Measurements from ENCODE around the gene IL4I1.

Gene IL4I1

DNA sequence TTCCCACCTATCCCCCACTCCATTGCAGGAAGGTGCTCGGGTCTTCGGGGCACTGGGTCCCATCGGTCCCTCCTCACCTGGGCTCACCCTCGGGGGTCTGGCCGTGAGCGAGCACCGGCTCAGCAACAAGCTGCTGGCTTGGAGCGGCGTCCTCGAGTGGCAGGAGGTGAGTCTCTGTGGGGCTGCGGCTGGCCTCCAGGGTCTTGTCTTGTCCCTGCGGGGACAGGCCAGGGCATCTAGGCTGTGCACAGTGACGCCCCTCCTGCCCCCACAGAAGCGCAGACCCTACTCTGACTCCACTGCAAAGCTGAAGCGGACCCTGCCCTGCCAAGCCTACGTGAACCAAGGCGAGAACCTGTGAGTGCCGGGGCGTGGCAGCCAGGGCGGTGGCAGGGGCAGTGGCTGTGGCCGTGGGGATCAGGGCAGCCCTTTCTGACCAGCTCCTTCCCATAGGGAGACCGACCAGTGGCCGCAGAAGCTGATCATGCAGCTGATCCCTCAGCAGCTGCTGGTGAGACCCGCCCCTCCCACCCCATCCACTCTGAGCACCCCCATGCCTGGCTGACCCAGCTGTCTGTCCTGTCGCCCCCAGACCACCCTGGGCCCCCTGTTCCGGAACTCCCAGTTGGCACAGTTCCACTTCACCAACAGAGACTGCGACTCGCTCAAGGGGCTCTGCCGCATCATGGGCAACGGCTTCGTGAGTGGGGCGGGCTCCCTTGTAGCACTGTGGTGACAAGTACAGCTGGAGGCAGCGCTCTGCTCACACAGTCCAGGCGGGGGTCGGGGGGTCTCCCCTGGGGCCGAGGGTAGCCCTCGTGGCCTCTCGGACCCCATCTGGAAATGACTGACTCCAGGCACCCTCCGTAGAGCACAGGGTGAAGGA lies 42.1 kb downstream of the IL4I1 start:
- no peaks in the 10 kb centered on the region for H3K27me3 ChIP-seq
- no peak overlapping the region for H3K4me3 ChIP-seq (ENCODE audit: low read depth, low read length)
- 0 out of 2 replicates have a peak, but pooled peaks cover 2% of the 10 kb centered on the region for H3K4me1 ChIP-seq
- H3K9me3 ChIP-seq = no peaks in the 10 kb centered on the region
- TF ChIP-seq, protein P1, sequence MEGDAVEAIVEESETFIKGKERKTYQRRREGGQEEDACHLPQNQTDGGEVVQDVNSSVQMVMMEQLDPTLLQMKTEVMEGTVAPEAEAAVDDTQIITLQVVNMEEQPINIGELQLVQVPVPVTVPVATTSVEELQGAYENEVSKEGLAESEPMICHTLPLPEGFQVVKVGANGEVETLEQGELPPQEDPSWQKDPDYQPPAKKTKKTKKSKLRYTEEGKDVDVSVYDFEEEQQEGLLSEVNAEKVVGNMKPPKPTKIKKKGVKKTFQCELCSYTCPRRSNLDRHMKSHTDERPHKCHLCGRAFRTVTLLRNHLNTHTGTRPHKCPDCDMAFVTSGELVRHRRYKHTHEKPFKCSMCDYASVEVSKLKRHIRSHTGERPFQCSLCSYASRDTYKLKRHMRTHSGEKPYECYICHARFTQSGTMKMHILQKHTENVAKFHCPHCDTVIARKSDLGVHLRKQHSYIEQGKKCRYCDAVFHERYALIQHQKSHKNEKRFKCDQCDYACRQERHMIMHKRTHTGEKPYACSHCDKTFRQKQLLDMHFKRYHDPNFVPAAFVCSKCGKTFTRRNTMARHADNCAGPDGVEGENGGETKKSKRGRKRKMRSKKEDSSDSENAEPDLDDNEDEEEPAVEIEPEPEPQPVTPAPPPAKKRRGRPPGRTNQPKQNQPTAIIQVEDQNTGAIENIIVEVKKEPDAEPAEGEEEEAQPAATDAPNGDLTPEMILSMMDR (IDR thresholded peaks at IDR 0.05; ENCODE audit: low read depth, low read length) = no peak
- H3K36me3 ChIP-seq = peaks cover 49% of the 10 kb centered on the region
- no peak for DNase-seq

DNA sequence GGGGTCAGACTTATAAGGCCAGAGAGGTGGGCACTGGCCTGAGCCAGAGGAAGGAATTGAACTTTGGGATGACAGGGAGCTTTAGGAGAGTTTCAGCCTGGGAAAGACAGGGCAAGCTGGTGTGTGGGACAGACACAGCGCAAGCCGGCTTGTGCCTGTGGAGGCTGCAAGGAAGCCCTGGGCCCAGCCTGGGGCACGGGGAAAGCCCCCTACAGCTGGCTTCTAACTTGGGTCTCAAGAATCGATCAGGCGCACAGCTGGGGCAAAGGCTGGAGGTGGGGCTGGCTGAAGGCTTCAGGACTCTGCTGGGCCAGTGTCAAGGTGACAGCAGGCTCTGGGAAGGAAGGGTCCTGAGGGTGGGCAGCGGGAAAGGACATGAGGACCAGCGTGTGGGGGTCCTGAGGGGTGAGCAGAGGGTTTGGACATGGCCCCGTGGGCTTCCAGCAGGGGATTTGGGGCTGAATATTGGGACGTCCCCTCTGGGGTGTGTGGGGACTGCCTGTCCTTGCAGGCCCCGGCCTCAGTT lies 42.8 kb downstream of the IL4I1 start:
- Histone ChIP-seq H3K27me3 (no peaks in the 10 kb centered on the region), H3K36me3 (peaks cover 42% of the 10 kb centered on the region), H3K4me1 (0 out of 2 replicates have a peak, but pooled peaks cover 2% of the 10 kb centered on the region), H3K9me3 (no peaks in the 10 kb centered on the region), H3K4me3 (ENCODE audit: low read depth, low read length) (no peak overlapping the region)
- TF ChIP-seq, protein P1 (IDR thresholded peaks at IDR 0.05; ENCODE audit: low read depth, low read length) = no peak
- no peak for DNase-seq

DNA sequence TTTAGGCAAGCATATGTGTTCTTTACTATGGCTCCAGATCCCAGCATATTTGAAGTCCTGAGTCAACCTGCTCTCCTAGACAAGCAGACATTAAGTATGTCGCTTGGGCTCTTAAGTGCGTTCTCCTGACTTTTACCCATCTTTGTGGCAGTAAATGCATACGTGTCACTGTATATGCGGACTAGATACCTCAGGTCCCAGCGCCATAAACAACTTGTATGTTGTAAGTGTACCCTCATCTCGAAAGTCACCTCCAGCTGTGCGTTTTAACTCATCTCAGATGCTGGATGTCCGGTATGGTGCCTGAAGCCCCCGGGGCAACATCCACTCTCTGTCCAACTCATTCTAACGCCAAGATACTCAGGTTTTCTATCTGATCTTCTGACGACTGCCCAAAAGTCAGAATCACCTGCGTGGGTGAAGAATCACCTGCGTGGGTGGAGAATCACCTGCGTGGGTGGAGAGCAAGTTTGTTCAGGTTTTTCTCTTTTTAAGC lies 44.0 kb downstream of the IL4I1 start:
- Histone ChIP-seq H3K4me3 (ENCODE audit: low read depth, low read length) (peak overlapping the region; percentile 90), H3K9me3 (no peaks in the 10 kb centered on the region), H3K36me3 (peaks cover 30% of the 10 kb centered on the region), H3K4me1 (0 out of 2 replicates have a peak, but pooled peaks cover 2% of the 10 kb centered on the region), H3K27me3 (no peaks in the 10 kb centered on the region)
- DNase-seq = no peak
- TF ChIP-seq, protein P1 (IDR thresholded peaks at IDR 0.05; ENCODE audit: low read depth, low read length) = no peak

DNA sequence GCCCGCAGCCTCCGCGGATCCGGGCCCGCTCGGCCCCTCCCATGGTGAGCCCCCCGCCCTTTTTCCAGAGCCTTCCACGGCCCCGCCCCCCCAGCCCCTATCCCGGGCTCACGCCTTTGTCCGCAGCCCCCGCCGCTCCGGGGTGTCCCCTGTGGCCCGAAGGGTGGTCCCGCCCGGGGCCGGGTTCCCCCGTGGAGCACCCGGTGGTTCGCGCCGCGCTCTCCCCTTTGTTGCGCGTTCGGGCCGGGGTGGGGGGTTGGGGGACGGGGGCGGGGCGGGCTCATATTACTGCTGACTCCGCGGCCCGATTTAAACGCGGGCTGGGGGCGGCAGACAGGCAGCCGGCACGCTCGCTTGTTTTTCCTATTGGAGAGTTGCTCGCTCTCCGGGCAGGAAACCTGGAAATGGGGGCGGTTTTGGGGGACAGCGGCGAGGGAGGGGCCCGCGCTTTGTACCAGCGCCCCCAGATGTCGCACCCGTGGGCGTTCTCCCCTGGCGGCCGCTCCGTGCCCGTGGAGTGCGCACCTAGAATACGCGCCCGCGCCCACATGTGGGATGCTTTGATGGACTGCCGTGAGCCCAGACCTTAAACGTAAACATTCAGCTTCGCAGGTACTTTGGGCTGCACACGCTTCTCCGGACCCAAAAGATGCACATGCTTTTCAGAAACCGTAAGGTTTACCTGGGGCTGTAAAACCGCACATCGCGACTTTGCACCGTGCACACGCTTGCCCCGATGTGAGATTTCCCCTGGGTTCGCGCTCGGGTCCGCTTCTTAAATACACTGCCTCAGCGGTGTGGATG lies 45.0 kb downstream of the IL4I1 start:
- no peaks in the 10 kb centered on the region for H3K27me3 ChIP-seq
- DNase-seq = no peak
- H3K9me3 ChIP-seq = no peaks in the 10 kb centered on the region
- peak overlapping the region; percentile 90 for H3K4me3 ChIP-seq (ENCODE audit: low read depth, low read length)
- peaks cover 19% of the 10 kb centered on the region for H3K36me3 ChIP-seq
- 0 out of 2 replicates have a peak, but pooled peaks cover 2% of the 10 kb centered on the region for H3K4me1 ChIP-seq
- TF ChIP-seq, protein P1 (IDR thresholded peaks at IDR 0.05; ENCODE audit: low read depth, low read length) = no peak

DNA sequence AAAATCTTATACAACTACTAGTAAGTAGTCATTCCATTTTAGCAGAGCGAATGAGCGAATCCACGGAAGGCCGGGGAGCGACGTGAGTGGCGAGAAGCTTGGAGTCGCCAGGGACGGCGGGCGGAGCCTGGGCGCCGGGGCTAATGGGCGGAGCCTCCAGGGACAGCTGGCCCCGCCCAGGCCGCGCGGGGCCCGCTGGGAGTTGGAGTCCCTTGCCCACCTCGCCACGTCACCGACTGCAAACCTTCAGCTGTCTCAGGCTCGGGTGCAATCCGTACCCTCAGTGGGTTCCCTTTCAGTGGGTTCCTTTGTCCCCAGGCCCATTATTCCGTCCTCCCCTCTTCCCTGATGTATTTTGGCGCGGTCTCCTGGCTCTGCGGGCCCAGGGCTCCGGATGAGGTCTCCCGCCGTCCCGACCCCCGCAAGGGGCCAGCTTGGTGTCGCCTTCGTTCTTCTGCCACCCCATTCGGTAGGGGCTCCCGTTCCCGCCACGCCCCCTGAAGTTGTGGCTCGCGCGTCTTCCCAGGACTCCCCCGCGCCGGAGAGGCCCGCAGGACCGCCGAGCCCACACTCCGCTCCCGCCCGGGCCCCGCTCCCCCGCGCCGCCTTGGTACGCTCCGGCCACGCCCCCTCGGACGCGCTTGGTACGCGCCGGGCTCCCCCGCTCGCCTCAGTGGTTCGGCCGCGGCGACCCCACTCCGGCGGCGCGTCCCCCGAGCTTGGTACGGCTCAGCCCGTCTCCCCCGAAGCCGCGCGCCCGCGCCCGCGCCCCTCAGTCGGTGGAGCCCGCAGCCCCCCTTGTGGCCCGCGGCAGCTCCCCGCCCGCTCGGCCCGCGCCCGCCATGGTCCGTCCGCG lies 46.0 kb downstream of the IL4I1 start, which contains the start of gene PTOV1:
Gene PTOV1, plus strand, starts transcription at position 673 of the 856 bp plus-strand sequence.
- DNase-seq = peak; percentile 93
- 0 out of 2 replicates have a peak, but pooled peaks cover 2% of the 10 kb centered on the region for H3K4me1 ChIP-seq
- H3K9me3 ChIP-seq = no peaks in the 10 kb centered on the region
- H3K27me3 ChIP-seq = no peaks in the 10 kb centered on the region
- H3K36me3 ChIP-seq = peaks cover 12% of the 10 kb centered on the region
- H3K4me3 ChIP-seq (ENCODE audit: low read depth, low read length) = peak within 1 kb of the TSS; percentile 90
- TF ChIP-seq, protein P1 (IDR thresholded peaks at IDR 0.05; ENCODE audit: low read depth, low read length) = no peak

All from BE2C (cell line).